ENCODE results near the gene PDP2.
A peak's percentile ranks its signal among the peaks of the same experiment; 100 is the strongest.

Gene PDP2

DNA sequence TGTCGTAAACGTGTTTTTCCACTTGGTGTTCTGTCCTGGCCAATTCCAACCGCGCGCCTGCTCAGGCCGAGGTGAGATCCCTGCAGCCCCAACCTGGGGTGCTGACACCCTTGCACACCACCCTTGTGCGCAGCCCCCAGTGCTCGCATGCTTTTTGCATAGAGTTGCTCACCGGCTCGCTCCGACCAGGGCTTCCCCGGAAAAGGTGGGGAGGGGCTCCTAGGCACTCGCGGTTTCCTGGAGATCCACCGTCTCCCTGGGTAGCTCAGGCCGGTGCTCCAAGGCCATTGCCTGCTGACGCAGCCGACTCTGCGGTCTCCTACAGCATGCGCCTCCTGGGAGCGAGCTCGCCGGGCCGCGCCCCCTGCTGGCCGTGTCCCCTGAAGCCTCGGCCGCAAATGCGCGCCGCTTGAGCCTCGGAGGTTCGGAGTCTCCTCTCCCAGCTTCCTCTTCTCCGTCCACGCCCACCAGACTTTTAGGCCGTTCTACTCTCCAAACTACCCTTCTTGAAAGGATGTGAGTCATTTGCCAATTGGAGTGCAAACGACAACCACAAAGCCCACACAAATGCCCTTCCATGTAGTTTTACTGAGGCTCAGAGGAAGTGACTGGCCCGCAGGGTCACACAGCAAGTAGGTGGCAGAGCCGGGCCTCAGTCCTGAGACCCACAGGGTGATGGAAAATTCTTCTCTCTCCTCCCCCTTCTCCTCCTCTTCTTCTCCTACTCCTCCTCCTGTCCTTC is 7.2 kb upstream of the PDP2 start:
- no peak for TF ChIP-seq ZNF70 (CRISPR knock-in tag; IDR thresholded peaks at IDR 0.05)
- no peak for TF ChIP-seq ZNF565 (CRISPR knock-in tag; conservative IDR thresholded peaks at IDR 0.05; ENCODE audit: low read depth)
- TF ChIP-seq ZC3H10 (CRISPR knock-in tag; IDR thresholded peaks at IDR 0.05): no peak
- no peak for TF ChIP-seq OSR1 (CRISPR knock-in tag; IDR thresholded peaks at IDR 0.05)
- TF ChIP-seq ZNF8 (CRISPR knock-in tag; IDR thresholded peaks at IDR 0.05): no peak
- no peak for TF ChIP-seq PPARA (CRISPR knock-in tag; IDR thresholded peaks at IDR 0.05; ENCODE audit: borderline replicate concordance)
- no peak for TF ChIP-seq TOX (CRISPR knock-in tag; IDR thresholded peaks at IDR 0.05; ENCODE audit: borderline replicate concordance)
- no peak for TF ChIP-seq BACH2 (CRISPR knock-in tag; IDR thresholded peaks at IDR 0.05; ENCODE audit: borderline replicate concordance)
- TF ChIP-seq ISL1 (CRISPR knock-in tag; IDR thresholded peaks at IDR 0.05): no peak
- TF ChIP-seq ESRRG (CRISPR knock-in tag; IDR thresholded peaks at IDR 0.05): no peak
- TF ChIP-seq SNAI2 (CRISPR knock-in tag; IDR thresholded peaks at IDR 0.05): no peak
- TF ChIP-seq GLIS3 (CRISPR knock-in tag; IDR thresholded peaks at IDR 0.05): no peak
- TF ChIP-seq, protein P1, sequence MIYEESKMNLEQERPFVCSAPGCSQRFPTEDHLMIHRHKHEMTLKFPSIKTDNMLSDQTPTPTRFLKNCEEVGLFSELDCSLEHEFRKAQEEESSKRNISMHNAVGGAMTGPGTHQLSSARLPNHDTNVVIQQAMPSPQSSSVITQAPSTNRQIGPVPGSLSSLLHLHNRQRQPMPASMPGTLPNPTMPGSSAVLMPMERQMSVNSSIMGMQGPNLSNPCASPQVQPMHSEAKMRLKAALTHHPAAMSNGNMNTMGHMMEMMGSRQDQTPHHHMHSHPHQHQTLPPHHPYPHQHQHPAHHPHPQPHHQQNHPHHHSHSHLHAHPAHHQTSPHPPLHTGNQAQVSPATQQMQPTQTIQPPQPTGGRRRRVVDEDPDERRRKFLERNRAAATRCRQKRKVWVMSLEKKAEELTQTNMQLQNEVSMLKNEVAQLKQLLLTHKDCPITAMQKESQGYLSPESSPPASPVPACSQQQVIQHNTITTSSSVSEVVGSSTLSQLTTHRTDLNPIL (CRISPR knock-in tag; IDR thresholded peaks at IDR 0.05; ENCODE audit: low read depth): no peak
- ATAC-seq: peak; percentile 98

DNA sequence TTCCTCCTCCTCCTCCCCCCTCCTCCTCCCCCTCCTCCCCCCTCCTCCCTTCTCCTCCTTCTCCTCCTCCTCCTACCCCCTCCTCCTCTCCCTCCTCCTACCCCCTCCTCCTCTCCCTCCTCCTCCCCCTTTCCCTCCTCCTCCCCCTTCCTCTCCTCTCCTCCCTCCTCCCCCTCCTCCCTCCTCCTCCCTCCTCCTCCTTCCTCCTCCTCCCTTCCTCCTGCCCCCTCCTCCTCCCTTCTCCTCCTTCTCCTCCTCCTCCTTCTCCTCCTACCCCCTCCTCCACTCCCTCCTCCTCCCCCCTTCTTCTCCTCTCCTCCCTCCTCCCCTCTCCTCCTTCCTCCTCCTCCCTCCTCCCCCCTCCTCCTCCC is 6.6 kb upstream of the PDP2 start:
- ATAC-seq: no peak
- TF ChIP-seq, protein P2, sequence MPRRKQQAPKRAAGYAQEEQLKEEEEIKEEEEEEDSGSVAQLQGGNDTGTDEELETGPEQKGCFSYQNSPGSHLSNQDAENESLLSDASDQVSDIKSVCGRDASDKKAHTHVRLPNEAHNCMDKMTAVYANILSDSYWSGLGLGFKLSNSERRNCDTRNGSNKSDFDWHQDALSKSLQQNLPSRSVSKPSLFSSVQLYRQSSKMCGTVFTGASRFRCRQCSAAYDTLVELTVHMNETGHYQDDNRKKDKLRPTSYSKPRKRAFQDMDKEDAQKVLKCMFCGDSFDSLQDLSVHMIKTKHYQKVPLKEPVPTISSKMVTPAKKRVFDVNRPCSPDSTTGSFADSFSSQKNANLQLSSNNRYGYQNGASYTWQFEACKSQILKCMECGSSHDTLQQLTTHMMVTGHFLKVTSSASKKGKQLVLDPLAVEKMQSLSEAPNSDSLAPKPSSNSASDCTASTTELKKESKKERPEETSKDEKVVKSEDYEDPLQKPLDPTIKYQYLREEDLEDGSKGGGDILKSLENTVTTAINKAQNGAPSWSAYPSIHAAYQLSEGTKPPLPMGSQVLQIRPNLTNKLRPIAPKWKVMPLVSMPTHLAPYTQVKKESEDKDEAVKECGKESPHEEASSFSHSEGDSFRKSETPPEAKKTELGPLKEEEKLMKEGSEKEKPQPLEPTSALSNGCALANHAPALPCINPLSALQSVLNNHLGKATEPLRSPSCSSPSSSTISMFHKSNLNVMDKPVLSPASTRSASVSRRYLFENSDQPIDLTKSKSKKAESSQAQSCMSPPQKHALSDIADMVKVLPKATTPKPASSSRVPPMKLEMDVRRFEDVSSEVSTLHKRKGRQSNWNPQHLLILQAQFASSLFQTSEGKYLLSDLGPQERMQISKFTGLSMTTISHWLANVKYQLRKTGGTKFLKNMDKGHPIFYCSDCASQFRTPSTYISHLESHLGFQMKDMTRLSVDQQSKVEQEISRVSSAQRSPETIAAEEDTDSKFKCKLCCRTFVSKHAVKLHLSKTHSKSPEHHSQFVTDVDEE (CRISPR knock-in tag; IDR thresholded peaks at IDR 0.05): no peak
- no peak for TF ChIP-seq RARB (CRISPR knock-in tag; IDR thresholded peaks at IDR 0.05)
- TF ChIP-seq ZNF70 (CRISPR knock-in tag; IDR thresholded peaks at IDR 0.05): no peak
- no peak for TF ChIP-seq SNAI2 (CRISPR knock-in tag; IDR thresholded peaks at IDR 0.05)
- TF ChIP-seq TOX (CRISPR knock-in tag; IDR thresholded peaks at IDR 0.05; ENCODE audit: borderline replicate concordance): no peak

DNA sequence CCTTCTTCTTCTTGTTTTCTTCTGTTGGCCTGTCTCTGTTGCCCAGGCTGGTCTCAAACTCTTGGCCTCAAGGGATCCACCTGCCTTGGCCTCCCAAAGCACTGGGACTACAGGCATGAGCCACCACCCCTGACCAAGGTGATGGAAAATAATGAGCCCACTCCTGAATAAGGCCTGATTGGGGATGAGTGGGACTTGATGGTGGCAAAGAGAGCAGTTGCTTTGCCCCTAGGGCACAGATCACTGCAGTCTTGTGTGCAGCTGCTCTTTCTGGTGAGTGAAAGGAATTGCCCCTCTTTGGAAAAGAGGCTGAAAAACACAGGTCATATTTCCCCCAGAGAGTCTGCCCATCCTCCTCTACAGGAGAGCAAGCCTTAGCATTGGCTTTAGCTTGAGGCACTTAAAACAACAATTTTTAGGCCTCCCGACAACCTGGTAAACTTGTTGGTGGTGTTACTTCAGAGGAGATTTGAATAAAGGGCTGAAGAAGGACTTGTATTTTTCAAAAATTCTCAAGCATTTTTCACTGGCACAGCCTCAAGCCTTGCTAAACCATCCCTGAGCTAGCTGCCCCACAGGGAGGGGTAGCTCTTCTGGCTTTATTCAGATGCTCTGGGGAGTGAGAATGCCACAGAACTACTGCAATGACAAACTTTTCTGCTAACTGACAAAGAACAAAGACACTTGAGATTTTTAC is 6.1 kb upstream of the PDP2 start:
- ATAC-seq: no peak; the same call in 2 of the 3 replicates

More for the DNA sequence above, 6.1 kb upstream of the PDP2 start:
- TF ChIP-seq ZNF565 (CRISPR knock-in tag; conservative IDR thresholded peaks at IDR 0.05; ENCODE audit: low read depth) (no peak), ZFP30 (CRISPR knock-in tag; IDR thresholded peaks at IDR 0.05) (no peak), SNAI2 (CRISPR knock-in tag; IDR thresholded peaks at IDR 0.05) (no peak), ARNTL (CRISPR knock-in tag; IDR thresholded peaks at IDR 0.05; ENCODE audit: borderline replicate concordance, low read depth) (no peak), CSDC2 (CRISPR knock-in tag; IDR thresholded peaks at IDR 0.05) (no peak), ZFP3 (CRISPR knock-in tag; IDR thresholded peaks at IDR 0.05) (no peak), GLIS3 (CRISPR knock-in tag; IDR thresholded peaks at IDR 0.05) (no peak), ZNF70 (CRISPR knock-in tag; IDR thresholded peaks at IDR 0.05) (no peak), ZNF8 (CRISPR knock-in tag; IDR thresholded peaks at IDR 0.05) (no peak), BACH2 (CRISPR knock-in tag; IDR thresholded peaks at IDR 0.05; ENCODE audit: borderline replicate concordance) (no peak)
- TF ChIP-seq, protein P3, sequence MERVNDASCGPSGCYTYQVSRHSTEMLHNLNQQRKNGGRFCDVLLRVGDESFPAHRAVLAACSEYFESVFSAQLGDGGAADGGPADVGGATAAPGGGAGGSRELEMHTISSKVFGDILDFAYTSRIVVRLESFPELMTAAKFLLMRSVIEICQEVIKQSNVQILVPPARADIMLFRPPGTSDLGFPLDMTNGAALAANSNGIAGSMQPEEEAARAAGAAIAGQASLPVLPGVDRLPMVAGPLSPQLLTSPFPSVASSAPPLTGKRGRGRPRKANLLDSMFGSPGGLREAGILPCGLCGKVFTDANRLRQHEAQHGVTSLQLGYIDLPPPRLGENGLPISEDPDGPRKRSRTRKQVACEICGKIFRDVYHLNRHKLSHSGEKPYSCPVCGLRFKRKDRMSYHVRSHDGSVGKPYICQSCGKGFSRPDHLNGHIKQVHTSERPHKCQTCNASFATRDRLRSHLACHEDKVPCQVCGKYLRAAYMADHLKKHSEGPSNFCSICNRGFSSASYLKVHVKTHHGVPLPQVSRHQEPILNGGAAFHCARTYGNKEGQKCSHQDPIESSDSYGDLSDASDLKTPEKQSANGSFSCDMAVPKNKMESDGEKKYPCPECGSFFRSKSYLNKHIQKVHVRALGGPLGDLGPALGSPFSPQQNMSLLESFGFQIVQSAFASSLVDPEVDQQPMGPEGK (CRISPR knock-in tag; IDR thresholded peaks at IDR 0.05; ENCODE audit: borderline replicate concordance): no peak
- TF ChIP-seq, protein P1 (CRISPR knock-in tag; IDR thresholded peaks at IDR 0.05; ENCODE audit: low read depth): no peak
- TF ChIP-seq, protein P4, sequence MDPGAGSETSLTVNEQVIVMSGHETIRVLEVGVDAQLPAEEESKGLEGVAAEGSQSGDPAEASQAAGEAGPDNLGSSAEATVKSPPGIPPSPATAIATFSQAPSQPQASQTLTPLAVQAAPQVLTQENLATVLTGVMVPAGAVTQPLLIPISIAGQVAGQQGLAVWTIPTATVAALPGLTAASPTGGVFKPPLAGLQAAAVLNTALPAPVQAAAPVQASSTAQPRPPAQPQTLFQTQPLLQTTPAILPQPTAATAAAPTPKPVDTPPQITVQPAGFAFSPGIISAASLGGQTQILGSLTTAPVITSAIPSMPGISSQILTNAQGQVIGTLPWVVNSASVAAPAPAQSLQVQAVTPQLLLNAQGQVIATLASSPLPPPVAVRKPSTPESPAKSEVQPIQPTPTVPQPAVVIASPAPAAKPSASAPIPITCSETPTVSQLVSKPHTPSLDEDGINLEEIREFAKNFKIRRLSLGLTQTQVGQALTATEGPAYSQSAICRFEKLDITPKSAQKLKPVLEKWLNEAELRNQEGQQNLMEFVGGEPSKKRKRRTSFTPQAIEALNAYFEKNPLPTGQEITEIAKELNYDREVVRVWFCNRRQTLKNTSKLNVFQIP (CRISPR knock-in tag; IDR thresholded peaks at IDR 0.05; ENCODE audit: borderline replicate concordance, low read depth): no peak

All from SK-N-SH treated with all-trans-retinoic acid at 6 μM for 48 hours (cell line).